Cardiac fibroblast (primary cell): Measurements from ENCODE around the gene ADAMTS6.

Experiments used
- DNase-seq, 2 donors: peaks; one replicate each; pipeline versions ENCODE4 v3.0.0 to v3.0.0-alpha.2; 2010; ENCODE audit warnings: low read depth in 2 of 2
- H3K4me3 ChIP-seq, 2 donors: replicated peaks in 1 of 2; 1 replicate in 1 of 2; 2 replicates in 1 of 2; pipeline ENCODE4 v1.5.1; 2011; ENCODE audit warnings: low read depth in 2 of 2, low read length in 2 of 2, mild to moderate bottlenecking in 2 of 2, moderate library complexity in 1 of 2
- TF ChIP-seq, protein P1 (sequence below): IDR thresholded peaks from one replicate; pipeline ENCODE4 v1.5.1; 2011; ENCODE audit warnings: low read depth, mild to moderate bottlenecking, low read length, inconsistent platforms

The ADAMTS6 gene

GRCh38 chr5:65108786-65109743, 372.7 kb downstream of the ADAMTS6 start:
- no peak overlapping the region for H3K4me3 ChIP-seq
- TF ChIP-seq, protein P1, sequence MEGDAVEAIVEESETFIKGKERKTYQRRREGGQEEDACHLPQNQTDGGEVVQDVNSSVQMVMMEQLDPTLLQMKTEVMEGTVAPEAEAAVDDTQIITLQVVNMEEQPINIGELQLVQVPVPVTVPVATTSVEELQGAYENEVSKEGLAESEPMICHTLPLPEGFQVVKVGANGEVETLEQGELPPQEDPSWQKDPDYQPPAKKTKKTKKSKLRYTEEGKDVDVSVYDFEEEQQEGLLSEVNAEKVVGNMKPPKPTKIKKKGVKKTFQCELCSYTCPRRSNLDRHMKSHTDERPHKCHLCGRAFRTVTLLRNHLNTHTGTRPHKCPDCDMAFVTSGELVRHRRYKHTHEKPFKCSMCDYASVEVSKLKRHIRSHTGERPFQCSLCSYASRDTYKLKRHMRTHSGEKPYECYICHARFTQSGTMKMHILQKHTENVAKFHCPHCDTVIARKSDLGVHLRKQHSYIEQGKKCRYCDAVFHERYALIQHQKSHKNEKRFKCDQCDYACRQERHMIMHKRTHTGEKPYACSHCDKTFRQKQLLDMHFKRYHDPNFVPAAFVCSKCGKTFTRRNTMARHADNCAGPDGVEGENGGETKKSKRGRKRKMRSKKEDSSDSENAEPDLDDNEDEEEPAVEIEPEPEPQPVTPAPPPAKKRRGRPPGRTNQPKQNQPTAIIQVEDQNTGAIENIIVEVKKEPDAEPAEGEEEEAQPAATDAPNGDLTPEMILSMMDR: no peak
- peak in 1 of 2 donors; percentile 76 for DNase-seq

GRCh38 chr5:65105301-65105700, 376.4 kb downstream of the ADAMTS6 start:
- no peak overlapping the region for H3K4me3 ChIP-seq
- no peak for DNase-seq
- TF ChIP-seq, protein P1: no peak

- no peak for DNase-seq
- TF ChIP-seq, protein P1: no peak
- no peak overlapping the region for H3K4me3 ChIP-seq
Observed at GRCh38 chr5:65104831-65105230, 376.9 kb downstream of the ADAMTS6 start.

DNA sequence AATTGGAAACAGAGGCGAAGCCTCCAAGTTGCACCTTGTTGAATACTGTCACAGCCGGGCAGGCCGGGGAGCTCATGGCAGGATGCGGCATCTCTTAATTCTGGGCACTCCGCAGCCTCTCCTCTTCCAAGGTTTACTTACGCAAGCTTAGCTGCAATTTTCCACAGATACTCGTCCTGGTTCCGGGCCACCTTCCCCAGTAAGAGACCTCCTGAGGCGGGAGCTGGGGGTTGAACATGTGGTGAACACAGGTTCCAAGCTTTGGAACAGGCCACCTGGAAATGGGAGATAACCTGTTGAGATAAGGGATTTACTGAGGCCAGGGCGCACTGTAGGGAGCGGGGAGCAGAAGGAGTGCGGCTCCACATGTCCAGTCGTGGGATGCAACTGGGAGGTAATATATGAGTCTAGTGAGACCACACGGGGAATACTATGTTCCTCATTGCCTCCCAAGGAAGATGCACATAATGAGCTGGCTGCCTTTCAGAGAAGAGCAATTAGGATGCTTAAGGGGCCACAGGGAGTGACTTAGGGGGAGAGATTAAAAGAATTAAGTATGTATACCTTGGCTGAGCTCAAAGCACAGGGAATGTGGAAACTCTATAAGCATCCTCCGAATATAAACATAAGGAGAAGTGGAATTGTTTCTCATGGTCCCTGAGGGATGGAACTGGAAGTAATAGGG, 377.8 kb downstream of the ADAMTS6 start:
- no peak overlapping the region for H3K4me3 ChIP-seq
- TF ChIP-seq, protein P1: no peak
- DNase-seq: no peak

- peak overlapping the region; percentile 37 to 46 for H3K4me3 ChIP-seq
- peak; percentile 52 to 72 for DNase-seq
- TF ChIP-seq, protein P1: no peak
Observed at GRCh38 chr5:65102976-65103711, 378.6 kb downstream of the ADAMTS6 start.

DNA sequence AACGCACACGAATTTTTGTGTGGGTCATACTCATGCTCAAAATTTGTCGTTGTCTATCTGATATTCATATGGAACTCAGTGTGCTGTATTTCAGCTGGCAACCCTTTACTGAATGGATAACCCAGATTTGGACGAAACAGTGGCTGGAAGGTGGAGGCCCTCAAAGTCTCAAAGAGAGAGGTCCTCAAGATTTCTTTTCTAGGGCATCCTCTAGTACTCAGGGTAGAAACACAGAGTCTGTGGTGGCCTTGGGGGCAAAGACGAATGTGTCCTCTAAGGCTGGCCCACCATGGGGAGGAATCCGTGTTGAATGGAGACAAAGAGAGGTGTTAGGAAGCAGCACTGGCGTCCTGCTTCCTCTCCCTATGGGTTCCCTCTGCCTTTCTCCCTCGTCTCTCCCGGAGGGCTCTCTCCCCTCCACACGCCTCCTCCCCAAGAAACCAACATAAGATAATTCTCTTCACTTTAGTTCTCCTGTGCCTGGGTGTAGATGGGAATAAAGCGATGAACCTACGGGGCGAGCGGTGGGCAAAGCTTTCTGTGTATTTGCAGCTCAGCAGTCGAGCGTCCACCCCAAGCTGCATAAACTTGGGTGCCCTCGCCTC, 379.2 kb downstream of the ADAMTS6 start:
- TF ChIP-seq, protein P1: no peak
- DNase-seq: peak in 1 of 2 donors; percentile 14
- H3K4me3 ChIP-seq: peak overlapping the region; percentile 37 to 42
